ENCODE measurements around the gene GGN. TPM values are rescaled to one million over a fixed set of nuclear protein-coding genes. Genes with fewer than 3 reads are reported as not detected.

GGN gene
- total RNA-seq, 1 donor from 2014 or later, result 2.1 TPM

- H3K9ac ChIP-seq (ENCODE audit: low read length), result no peak overlapping the region
- no peaks in the 10 kb centered on the region for H3K36me3 ChIP-seq (ENCODE audit: insufficient read depth, low read length)
- DNase-seq (ENCODE audit: low read depth) (no peak), FAIRE-seq (no peak)
- H2AFZ ChIP-seq (ENCODE audit: low read depth, low read length), result no peak overlapping the region
- no peaks in the 10 kb centered on the region for H3K9me3 ChIP-seq (ENCODE audit: insufficient read depth, low read depth, low read length)
- H3K36me3 Mint-ChIP-seq (ENCODE audit: low read depth, unreplicated experiment), result peaks cover 12% of the 10 kb centered on the region
- H3K27me3 Mint-ChIP-seq (ENCODE audit: low read depth, unreplicated experiment), result peaks cover 4% of the 10 kb centered on the region
- no peaks in the 10 kb centered on the region for H3K27me3 ChIP-seq (ENCODE audit: insufficient read depth, low read length)
- no peak overlapping the region for H3K4me3 ChIP-seq (ENCODE audit: insufficient read depth, low read depth, low read length)
- H3K4me3 Mint-ChIP-seq (ENCODE audit: unreplicated experiment), result peak overlapping the region; percentile 62
- H3K4me1 Mint-ChIP-seq (ENCODE audit: low read depth, unreplicated experiment), result peaks cover 11% of the 10 kb centered on the region
- no peak overlapping the region for H3K27ac Mint-ChIP-seq (ENCODE audit: unreplicated experiment)
- TF ChIP-seq CTCF (IDR thresholded peaks at IDR 0.05; ENCODE audit: insufficient read depth, low read depth, low read length), result no peak
- no peak for TF ChIP-seq EZH2 (IDR thresholded peaks at IDR 0.05; ENCODE audit: insufficient read depth, low read length)
- peaks cover 4% of the 10 kb centered on the region for H3K4me1 ChIP-seq (ENCODE audit: insufficient read depth, low read length)
- H3K4me2 ChIP-seq (ENCODE audit: low read length), result no peak overlapping the region
- H3K79me2 ChIP-seq (ENCODE audit: insufficient read depth, low read length), result peaks cover 8% of the 10 kb centered on the region
- H3K9me3 Mint-ChIP-seq (ENCODE audit: unreplicated experiment), result peaks cover 4% of the 10 kb centered on the region
- no peaks in the 10 kb centered on the region for H4K20me1 ChIP-seq (ENCODE audit: insufficient read depth, low read length)
- H3K27ac ChIP-seq (ENCODE audit: low read depth, low read length), result no peak overlapping the region
These were observed 17.4 kb upstream of the GGN start for GRCh38 chr19:38405276-38405675.

GRCh38 chr19:38404858-38405257 is 17.0 kb upstream of the GGN start:
- peaks cover 3% of the 10 kb centered on the region for H3K9me3 Mint-ChIP-seq (ENCODE audit: unreplicated experiment)
- peaks cover 3% of the 10 kb centered on the region for H3K27me3 Mint-ChIP-seq (ENCODE audit: low read depth, unreplicated experiment)
- TF ChIP-seq EZH2 (IDR thresholded peaks at IDR 0.05; ENCODE audit: insufficient read depth, low read length), result no peak
- no peak for TF ChIP-seq CTCF (IDR thresholded peaks at IDR 0.05; ENCODE audit: insufficient read depth, low read depth, low read length)
- no peak overlapping the region for H3K4me3 Mint-ChIP-seq (ENCODE audit: unreplicated experiment)
- FAIRE-seq (no peak), DNase-seq (ENCODE audit: low read depth) (no peak)
- no peak overlapping the region for H3K27ac Mint-ChIP-seq (ENCODE audit: unreplicated experiment)
- peaks cover 8% of the 10 kb centered on the region for H3K79me2 ChIP-seq (ENCODE audit: insufficient read depth, low read length)
- H3K9ac ChIP-seq (ENCODE audit: low read length), result no peak overlapping the region
- no peak overlapping the region for H3K27ac ChIP-seq (ENCODE audit: low read depth, low read length)
- no peaks in the 10 kb centered on the region for H3K27me3 ChIP-seq (ENCODE audit: insufficient read depth, low read length)
- H2AFZ ChIP-seq (ENCODE audit: low read depth, low read length), result no peak overlapping the region
- no peaks in the 10 kb centered on the region for H3K9me3 ChIP-seq (ENCODE audit: insufficient read depth, low read depth, low read length)
- peaks cover 11% of the 10 kb centered on the region for H3K36me3 Mint-ChIP-seq (ENCODE audit: low read depth, unreplicated experiment)
- peaks cover 4% of the 10 kb centered on the region for H3K4me1 ChIP-seq (ENCODE audit: insufficient read depth, low read length)
- no peak overlapping the region for H3K4me2 ChIP-seq (ENCODE audit: low read length)
- no peaks in the 10 kb centered on the region for H4K20me1 ChIP-seq (ENCODE audit: insufficient read depth, low read length)
- no peaks in the 10 kb centered on the region for H3K36me3 ChIP-seq (ENCODE audit: insufficient read depth, low read length)
- no peak overlapping the region for H3K4me3 ChIP-seq (ENCODE audit: insufficient read depth, low read depth, low read length)
- H3K4me1 Mint-ChIP-seq (ENCODE audit: low read depth, unreplicated experiment), result peaks cover 13% of the 10 kb centered on the region

- Histone ChIP-seq H3K27ac (ENCODE audit: low read depth, low read length) (peak within 1 kb of the TSS; percentile 42), H3K79me2 (ENCODE audit: insufficient read depth, low read length) (peaks cover 8% of the 10 kb centered on the region), H3K36me3 (ENCODE audit: insufficient read depth, low read length) (no peaks in the 10 kb centered on the region), H3K27me3 (ENCODE audit: insufficient read depth, low read length) (no peaks in the 10 kb centered on the region), H3K4me3 (ENCODE audit: insufficient read depth, low read depth, low read length) (peak within 1 kb of the TSS; percentile 75), H3K4me2 (ENCODE audit: low read length) (peak within 1 kb of the TSS; percentile 98), H3K9ac (ENCODE audit: low read length) (peak within 1 kb of the TSS; percentile 86), H4K20me1 (ENCODE audit: insufficient read depth, low read length) (no peaks in the 10 kb centered on the region), H2AFZ (ENCODE audit: low read depth, low read length) (peak within 1 kb of the TSS; percentile 92), H3K9me3 (ENCODE audit: insufficient read depth, low read depth, low read length) (no peaks in the 10 kb centered on the region), H3K4me1 (ENCODE audit: insufficient read depth, low read length) (peaks cover 4% of the 10 kb centered on the region)
- TF ChIP-seq EZH2 (IDR thresholded peaks at IDR 0.05; ENCODE audit: insufficient read depth, low read length) (no peak), CTCF (IDR thresholded peaks at IDR 0.05; ENCODE audit: insufficient read depth, low read depth, low read length) (peak; percentile 58)
- Mint-ChIP-seq H3K27ac (ENCODE audit: unreplicated experiment) (no peak within 1 kb of the TSS), H3K36me3 (ENCODE audit: low read depth, unreplicated experiment) (peaks cover 6% of the 10 kb centered on the region), H3K27me3 (ENCODE audit: low read depth, unreplicated experiment) (no peaks in the 10 kb centered on the region), H3K9me3 (ENCODE audit: unreplicated experiment) (no peaks in the 10 kb centered on the region), H3K4me1 (ENCODE audit: low read depth, unreplicated experiment) (peaks cover 16% of the 10 kb centered on the region), H3K4me3 (ENCODE audit: unreplicated experiment) (peak within 1 kb of the TSS; percentile 86)
- FAIRE-seq (no peak), DNase-seq (ENCODE audit: low read depth) (peak; percentile 80)
These were observed 15.3 kb upstream of the GGN start, which contains the start of gene FAM98C for GRCh38 chr19:38402967-38403674. TSS of gene FAM98C (plus strand) at chr19:38403093. CDS start at chr19:38403154, 61 bp downstream.
